Measurements from ENCODE around the gene PRDX5. TPM values are rescaled to one million over a fixed set of nuclear protein-coding genes. Genes with fewer than 3 reads are reported as not detected.
"Not testable (repeated sequence)": the region's sequence is repeated elsewhere in the genome, so short reads cannot be mapped to it uniquely, and the experiment has no call there.

Gene PRDX5
- total RNA-seq, 1 experiment from 2014 or later = 229 TPM

DNA sequence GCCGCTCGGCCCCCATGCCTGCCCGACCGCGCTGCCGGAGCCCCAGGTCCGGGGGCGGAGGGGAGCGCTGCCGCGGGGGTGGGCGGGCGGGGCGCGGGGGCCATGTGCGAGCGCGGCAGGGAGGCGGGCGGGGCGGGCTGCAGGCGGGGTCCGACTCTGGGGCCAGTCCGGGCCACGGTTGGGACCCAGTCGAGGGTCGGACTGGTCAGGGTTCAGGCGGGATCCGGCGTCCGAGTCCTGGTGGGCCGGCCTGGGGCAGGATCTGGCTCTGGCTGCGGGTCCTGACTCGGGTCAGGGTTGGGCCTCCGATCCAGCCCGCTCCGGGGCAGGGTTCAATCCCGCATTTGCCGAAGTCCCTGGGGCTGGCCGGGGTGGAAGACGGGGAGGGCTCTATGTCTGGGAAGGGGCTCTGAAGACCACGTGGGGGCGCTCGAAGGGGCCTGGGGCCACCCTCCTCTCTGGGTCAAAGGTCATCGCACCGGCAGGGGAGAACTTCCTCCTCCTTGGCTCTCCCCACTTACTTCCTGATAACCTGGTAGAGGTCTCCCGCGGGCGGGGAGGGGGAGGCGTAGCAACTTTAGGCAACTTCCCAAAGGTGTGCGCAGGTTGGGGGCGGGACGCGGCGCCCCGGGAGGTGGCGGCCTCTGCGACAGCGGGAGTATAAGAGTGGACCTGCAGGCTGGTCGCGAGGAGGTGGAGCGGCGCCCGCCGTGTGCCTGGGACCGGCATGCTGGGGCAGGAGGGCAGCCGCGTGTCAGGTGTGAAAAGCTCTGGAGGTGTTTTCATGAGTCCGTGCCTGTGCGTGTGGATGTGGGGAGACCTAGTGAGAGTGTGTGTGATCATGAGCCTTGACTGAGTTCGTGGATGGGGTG is 12.0 kb upstream of the PRDX5 start:
- DNase-seq (ENCODE audit: low read depth) = peak; percentile 73

DNA sequence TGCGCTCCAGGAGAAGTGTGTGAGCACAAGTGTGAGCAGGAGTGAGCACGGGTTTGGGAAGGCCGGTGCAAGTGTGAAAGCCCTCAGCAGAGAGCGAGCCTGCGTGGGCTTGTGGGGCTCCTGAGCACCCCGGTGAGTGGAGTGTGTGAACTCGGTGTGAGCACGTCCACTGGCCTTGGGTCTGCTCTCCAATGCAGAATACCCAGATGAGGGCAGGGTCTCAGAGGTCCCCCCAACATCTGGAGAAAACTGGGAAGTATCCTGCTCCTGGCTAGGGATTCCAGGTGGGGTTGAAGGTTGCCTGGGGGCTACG is 11.4 kb upstream of the PRDX5 start:
- DNase-seq (ENCODE audit: low read depth) = no peak

DNA sequence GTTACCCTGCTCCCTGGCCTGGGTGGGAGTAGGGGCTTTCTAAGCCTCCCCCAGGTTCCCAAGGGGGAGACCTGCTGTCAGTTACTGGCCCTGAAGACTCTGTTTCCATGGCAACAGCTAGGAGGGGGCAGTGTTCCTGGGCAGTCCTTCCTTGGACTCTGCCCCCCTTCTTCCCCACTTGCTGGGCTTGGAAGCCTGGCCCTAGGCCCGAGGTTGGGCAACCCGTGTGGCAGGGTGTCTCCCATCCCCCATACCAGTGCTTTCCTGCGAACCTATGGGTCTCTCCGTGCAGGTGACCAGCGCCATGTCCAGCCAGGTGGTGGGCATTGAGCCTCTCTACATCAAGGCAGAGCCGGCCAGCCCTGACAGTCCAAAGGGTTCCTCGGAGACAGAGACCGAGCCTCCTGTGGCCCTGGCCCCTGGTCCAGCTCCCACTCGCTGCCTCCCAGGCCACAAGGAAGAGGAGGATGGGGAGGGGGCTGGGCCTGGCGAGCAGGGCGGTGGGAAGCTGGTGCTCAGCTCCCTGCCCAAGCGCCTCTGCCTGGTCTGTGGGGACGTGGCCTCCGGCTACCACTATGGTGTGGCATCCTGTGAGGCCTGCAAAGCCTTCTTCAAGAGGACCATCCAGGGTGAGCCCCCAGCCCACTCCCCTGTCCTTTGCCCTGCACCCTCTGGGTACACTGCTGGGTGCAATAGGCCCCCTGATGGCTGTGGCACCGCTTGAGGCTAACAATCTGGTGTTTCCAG is 10.9 kb upstream of the PRDX5 start:
- no peak for DNase-seq (ENCODE audit: low read depth)

DNA sequence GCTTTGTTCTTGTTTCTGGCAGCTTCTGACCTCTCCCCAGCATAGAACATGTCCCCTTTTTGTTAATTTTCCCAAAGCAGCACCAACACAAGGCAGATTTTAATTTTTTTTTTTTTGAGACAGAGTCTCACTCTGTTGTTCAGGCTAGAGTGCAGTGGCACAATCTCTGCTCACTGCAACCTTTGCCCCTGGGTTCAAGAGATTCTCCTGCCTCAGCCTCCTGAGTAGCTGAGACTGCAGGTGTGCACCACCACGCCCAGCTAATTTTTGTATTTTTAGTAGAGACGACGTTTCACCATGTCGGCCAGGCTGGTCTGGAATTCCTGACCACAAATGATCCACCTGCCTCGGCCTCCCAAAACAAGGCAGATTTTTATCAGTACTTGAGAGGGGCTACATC is 10.1 kb upstream of the PRDX5 start:
- not testable (repeated sequence) for DNase-seq (ENCODE audit: low read depth)

DNA sequence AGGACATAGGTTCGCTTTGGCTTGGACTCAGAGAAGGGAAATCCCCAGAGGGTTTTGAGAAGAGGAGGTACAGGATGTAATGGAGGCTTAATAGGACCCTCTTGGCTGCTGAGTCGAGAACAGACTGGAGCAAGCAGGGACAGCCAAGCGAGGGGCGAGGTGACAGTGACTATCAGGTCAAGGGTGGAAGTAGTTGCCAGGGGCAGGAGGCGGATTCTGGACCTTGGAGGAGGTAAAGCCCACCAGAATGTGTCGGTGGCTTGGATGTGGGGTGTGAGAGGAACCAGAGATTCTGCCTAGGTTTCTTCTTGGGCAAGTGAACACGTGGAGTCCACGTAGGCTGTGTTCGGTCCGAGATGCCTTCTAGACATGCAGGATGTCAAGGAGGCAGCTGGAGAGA is 5.0 kb upstream of the PRDX5 start:
- DNase-seq (ENCODE audit: low read depth) = no peak

DNA sequence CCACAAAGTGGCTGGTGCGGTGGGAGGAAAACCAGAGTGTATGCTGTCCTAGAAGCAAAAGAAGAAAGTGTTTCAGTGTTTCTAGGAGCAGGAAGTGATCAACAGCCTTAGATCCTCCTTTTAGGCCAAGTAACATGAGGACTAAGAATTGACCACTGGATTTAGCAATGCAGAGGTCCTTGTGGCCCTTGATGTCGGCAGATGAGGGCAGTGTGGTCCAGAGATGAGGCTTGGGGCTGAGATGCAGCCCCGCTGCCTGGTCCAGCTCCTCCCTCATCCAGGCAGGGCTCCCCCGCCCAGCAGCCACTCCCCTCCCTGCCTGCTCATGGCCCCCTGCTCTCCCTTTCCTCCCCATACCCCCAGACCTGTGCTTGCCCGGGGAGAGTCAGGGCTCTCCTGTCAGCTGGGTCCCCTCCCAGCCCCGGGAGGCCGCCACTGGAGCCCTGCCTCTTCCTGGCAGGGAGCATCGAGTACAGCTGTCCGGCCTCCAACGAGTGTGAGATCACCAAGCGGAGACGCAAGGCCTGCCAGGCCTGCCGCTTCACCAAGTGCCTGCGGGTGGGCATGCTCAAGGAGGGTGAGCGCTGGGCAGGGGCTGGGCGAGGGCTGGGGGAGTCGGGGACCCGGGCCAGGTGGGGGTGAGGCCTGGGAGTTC is 4.3 kb upstream of the PRDX5 start:
- DNase-seq (ENCODE audit: low read depth) = no peak

DNA sequence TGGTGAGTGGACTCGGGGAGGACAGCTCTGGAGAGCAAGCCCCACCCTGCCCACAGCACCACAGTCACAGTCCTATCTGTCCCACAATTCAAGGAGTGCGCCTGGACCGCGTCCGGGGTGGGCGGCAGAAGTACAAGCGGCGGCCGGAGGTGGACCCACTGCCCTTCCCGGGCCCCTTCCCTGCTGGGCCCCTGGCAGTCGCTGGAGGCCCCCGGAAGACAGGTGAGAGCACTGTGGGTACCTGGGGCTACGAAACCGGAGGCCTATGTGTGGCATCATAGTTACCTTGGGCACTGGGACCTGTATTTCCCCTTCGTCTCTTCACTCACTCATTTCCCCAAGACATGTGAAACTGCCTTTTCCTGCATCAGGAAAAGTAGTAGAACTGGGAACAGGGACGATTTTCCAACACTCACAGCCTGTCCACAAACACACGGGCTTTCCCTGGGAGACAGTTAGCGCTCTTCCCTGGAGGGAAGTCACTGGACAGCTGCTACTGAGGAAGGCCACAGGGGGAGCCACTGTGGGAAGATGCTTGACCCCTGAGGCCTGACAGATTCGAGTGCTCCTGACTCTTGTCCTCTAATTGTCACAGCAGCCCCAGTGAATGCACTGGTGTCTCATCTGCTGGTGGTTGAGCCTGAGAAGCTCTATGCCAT is 3.6 kb upstream of the PRDX5 start:
- DNase-seq (ENCODE audit: low read depth) = no peak

DNA sequence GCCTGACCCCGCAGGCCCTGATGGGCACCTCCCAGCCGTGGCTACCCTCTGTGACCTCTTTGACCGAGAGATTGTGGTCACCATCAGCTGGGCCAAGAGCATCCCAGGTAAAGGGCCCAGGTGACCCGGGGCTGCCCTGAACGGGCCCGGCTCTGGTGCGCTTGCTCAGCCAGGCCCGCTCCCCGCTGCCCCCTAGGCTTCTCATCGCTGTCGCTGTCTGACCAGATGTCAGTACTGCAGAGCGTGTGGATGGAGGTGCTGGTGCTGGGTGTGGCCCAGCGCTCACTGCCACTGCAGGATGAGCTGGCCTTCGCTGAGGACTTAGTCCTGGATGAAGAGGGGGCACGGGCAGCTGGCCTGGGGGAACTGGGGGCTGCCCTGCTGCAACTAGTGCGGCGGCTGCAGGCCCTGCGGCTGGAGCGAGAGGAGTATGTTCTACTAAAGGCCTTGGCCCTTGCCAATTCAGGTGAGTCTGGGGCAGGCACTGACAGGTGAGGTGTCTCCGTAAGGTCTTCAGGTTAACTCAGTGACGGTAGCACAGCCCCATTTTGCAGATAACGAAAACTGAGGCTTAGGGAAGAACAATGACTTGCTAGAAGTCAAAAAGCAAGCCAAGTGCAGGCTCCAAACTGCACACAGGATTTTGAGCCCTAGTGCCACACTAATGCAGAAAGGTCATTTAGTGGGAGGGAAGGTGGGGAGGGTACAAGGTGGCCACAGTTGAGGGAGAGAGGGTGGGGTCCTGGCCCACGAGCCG is 2.9 kb upstream of the PRDX5 start:
- no peak for DNase-seq (ENCODE audit: low read depth)

DNA sequence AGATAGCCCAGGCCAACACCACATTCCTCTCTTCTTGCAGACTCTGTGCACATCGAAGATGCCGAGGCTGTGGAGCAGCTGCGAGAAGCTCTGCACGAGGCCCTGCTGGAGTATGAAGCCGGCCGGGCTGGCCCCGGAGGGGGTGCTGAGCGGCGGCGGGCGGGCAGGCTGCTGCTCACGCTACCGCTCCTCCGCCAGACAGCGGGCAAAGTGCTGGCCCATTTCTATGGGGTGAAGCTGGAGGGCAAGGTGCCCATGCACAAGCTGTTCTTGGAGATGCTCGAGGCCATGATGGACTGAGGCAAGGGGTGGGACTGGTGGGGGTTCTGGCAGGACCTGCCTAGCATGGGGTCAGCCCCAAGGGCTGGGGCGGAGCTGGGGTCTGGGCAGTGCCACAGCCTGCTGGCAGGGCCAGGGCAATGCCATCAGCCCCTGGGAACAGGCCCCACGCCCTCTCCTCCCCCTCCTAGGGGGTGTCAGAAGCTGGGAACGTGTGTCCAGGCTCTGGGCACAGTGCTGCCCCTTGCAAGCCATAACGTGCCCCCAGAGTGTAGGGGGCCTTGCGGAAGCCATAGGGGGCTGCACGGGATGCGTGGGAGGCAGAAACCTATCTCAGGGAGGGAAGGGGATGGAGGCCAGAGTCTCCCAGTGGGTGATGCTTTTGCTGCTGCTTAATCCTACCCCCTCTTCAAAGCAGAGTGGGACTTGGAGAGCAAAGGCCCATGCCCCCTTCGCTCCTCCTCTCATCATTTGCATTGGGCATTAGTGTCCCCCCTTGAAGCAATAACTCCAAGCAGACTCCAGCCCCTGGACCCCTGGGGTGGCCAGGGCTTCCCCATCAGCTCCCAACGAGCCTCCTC is 2.0 kb upstream of the PRDX5 start:
- not testable (repeated sequence) for DNase-seq (ENCODE audit: low read depth)

DNA sequence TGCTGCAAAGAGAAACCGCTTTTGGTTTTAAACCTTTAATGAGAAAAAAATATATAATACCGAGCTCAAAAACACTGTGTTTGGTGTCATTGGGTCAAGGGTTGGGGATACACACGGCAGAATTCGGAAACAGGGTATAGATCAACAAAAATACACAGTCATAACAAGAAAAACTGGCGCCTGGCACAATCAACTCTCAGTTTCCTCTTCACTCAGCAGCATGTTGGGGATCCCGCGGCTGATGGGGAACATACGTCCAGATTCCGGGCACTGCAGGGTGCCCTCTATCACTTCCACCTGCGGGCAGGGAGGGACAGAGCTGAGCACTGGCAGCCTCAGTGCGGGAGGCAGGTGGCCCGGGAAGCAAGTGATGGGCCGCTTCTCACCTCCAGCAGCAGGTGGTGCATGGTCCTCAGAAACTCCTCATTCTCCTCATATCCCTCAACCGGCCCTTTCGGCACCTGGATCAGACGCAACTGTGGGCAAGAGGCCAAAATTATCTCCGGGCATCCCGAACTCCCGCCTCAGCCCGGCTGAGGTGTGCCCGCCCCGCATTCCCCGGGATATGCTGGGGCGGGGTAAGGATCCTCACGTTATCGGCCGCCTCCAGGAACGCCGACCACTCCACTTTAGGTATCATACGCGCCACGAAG is 1.1 kb upstream of the PRDX5 start:
- no peak for DNase-seq (ENCODE audit: low read depth)

DNA sequence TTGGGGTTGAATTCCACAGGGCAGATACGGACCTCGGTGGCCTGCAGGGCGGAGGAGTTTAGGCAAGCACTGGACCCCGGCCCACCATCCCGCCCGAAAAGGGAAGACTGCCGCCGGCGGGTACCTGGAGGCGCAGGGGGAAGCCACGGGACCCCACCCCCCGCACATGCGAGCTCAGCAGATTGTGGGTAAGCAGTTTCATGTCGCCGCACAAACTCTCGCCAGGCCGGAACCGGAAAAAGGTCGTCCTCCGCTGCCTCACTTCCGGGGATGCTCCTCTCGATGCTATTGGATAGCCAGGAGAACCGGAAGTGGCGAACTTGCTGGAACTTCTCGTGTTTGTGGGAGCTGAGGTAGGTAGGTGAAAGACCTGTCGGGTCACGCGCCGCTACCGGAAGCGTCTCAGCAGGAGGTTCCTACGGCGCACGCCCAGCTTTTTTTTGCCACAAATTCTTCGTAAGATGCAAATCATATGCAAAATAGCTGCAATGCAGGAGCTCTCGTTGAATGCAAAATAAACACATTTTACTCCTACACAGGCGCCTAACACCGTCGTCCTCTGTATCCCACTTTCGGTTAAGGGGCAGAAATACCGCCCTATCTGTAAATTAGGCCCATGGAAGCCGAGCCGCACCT is 478 bp upstream of the PRDX5 start, which contains the start of gene TRMT112:
Gene TRMT112, minus strand, starts transcription at position 235 of the 636 bp plus-strand sequence. Its CDS starts 33 bp downstream, at position 202.
- peak; percentile 98 for DNase-seq (ENCODE audit: low read depth)

DNA sequence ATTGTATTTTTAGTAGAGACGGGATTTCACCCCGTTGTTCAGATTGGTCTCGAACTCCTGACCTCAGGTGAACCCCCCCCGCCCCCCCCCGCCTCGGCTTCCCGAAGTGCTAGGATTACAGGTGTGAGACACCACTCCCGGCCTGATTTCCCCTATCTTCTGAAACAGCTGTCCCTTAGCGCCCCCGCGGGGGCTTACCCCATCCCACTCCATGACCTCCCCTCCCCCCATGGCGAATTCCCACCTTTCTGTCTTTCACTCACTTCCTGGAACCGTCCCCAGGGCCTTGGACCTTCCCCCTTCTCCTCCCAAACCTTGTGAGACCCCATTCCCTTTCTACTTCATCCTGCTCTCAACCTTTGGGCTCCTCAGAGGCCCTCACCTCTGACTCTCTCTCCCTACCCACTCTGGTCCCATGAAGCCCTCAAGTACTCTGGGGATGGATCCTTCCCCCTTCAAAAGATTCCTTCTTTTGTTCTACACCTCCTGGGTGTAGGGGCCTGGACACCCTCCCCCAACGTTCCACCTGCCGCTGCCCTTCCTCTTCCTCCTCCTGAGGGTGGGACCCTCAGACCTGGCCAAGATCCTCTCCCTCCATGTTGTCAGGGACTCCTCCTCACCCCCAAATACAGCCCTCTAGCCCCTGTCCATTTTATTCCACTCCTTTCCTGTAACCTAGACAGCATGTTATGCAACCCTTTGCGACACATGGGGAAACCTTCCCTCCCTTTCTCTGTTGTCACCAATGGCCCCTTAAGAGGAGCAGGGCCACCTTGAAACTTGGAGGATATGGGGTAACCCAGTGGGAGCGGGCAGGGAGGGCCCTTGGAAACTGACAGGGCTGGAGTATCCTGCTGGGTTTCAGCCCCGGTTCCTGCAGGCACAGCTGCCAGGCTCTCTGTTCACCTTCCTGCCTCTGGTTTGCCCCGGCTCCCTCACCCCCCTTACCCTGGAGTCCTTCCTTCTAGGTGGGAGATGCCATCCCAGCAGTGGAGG is 1.1 kb downstream of the PRDX5 start:
- DNase-seq (ENCODE audit: low read depth) = no peak

DNA sequence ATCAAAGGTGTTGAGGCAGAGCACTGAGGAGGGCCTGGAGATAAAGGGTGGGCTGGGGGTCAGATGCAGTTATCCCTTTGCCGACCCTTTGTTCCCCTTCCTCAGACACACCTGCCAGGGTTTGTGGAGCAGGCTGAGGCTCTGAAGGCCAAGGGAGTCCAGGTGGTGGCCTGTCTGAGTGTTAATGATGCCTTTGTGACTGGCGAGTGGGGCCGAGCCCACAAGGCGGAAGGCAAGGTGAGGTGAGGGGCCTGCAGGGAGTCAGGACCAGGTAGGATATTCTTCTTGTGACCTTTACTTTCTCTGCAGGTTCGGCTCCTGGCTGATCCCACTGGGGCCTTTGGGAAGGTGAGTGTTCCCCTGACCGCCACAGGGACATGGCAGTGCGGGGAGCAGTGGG is 2.6 kb downstream of the PRDX5 start:
- DNase-seq (ENCODE audit: low read depth) = no peak

DNA sequence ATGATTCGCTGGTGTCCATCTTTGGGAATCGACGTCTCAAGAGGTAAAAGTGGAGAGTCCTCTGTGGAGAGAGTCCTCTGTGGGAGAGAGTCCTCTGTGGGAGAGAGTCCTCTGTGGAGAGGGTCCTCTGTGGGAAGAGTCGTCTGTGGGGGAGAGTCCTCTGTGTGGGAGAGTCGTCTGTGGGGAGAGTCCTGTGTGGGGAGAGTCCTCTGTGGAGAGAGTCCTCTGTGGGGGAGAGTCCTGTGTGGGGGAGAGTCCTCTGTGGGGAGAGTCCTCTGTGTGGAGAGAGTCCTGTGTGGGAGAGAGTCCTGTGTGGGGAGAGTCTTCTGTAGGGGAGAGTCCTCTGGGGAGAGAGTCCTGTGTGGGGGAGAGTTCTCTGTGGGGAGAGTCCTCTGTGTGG is 3.1 kb downstream of the PRDX5 start:
- DNase-seq (ENCODE audit: low read depth) = no peak

DNA sequence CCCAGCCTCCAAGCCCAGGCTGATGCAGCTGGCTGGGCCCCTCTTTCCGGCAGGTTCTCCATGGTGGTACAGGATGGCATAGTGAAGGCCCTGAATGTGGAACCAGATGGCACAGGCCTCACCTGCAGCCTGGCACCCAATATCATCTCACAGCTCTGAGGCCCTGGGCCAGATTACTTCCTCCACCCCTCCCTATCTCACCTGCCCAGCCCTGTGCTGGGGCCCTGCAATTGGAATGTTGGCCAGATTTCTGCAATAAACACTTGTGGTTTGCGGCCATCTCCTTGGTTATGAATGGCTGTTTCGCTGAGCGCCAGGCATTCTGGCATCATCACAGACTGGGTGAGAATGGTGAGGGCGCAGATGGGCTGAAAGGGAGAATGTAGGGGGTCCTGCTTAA is 3.6 kb downstream of the PRDX5 start:
- peak; percentile 75 for DNase-seq (ENCODE audit: low read depth)

DNA sequence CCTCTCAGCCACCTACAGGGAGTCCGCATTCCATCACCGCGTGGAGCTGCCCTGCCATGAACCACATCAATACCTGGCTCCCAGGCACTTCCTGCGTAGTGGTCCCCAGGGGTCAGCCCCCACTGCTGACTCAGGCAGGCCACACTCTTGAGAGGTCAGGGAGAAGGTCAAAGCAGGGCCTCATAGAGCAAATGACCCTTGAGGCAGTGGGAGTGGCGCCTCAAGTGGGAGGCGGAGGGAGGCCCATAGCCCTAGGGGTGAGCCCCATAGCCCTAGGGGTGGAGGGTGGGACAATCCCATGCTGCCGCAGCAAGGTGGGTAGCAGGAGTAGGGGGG is 5.0 kb downstream of the PRDX5 start:
- no peak for DNase-seq (ENCODE audit: low read depth)

DNA sequence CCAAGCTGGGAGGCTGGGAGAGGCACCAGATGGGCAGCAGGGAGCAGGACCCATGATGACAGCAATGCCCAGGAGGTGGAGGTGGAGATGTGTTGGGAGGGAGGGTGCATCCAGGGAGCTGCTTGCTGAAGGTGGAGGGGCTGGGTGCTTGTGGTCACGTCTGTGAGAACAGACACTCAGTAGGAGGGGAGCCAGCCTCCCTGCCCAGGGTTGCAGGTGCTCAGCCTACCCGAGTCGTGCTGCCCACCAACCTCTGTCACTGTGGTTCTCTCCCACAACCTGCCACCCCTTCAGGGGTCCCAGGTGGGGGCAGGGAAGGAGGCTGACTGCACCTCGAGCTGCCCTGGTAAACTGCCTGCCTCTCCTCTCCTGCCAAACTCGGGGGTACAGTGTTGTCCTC is 5.5 kb downstream of the PRDX5 start:
- no peak for DNase-seq (ENCODE audit: low read depth)

DNA sequence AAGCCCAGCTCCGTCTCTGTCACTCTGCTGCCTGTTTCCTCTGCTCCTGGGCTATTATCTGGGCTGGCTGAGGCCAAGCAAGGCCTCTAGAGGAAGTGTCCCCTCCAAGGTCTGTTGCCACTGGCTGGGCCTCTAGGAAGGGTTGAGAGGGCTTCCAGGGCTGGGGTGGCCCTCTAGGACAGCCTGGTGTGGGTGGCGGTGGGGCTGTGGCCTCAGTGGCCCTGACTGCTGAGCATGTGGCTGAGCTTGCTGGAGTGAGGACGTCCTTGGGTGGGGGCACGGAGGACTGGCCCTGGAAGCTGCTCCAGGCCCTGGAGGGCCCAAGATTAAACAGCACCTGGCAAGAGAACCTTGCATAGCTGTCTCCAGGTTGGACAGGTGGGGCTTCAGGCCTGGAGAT is 6.1 kb downstream of the PRDX5 start:
- DNase-seq (ENCODE audit: low read depth) = not testable (repeated sequence)

Data from Daoy (cell line).